Measurements from ENCODE around the gene PTGES2. TPM values are rescaled to one million over a fixed set of nuclear protein-coding genes. Genes with fewer than 3 reads are reported as not detected.

PTGES2 gene
- total and polyA plus RNA-seq, 2 of the 13 experiments (the other 11 are each of a cell fraction or from before 2014, with no cell fraction given), result 63.7 to 79.8 TPM

DNA sequence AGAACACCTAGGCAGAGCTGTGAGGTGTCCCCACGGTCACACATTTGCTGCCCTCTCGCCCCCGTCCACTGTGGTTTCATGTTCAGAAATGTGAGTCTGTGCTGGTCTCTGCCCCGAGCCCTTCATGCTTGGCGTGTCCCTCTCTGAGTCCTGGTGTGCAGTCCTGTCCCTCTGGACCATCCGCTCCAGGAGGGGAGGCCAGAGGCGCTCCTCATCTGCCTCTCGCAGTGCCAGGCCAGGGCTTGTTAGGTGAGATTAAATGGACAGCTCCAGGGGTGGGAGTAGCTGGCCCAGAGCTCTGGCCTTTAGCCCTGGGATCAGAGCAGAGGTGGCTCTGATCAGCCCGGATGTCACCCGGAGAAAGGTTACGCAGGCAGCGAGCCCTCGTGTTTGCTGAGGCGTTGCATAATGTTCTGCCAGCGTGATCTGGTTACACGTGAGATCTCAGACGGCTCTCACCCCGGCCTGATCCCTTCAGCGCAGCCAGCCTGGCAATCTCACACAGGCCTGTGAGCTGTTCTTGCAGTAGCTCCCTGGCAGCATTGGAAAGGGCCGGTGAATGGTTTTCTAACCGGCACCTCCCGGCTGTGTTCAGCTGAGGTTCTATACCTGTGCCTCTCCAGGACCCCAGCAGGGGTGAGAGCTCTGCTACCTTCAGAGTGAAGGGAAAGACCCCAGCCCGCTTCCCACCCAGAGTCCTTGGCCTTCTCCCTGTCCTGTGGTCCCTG, 24.5 kb downstream of the PTGES2 start (continued):
- TF ChIP-seq, protein P1, sequence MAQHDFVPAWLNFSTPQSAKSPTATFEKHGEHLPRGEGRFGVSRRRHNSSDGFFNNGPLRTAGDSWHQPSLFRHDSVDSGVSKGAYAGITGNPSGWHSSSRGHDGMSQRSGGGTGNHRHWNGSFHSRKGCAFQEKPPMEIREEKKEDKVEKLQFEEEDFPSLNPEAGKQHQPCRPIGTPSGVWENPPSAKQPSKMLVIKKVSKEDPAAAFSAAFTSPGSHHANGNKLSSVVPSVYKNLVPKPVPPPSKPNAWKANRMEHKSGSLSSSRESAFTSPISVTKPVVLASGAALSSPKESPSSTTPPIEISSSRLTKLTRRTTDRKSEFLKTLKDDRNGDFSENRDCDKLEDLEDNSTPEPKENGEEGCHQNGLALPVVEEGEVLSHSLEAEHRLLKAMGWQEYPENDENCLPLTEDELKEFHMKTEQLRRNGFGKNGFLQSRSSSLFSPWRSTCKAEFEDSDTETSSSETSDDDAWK (CRISPR knock-in tag; IDR thresholded peaks at IDR 0.05), result no peak
- peak; percentile 86 for TF ChIP-seq PHF5A (CRISPR knock-in tag; IDR thresholded peaks at IDR 0.05; ENCODE audit: low read depth, unreplicated experiment)
- TF ChIP-seq, protein P2, sequence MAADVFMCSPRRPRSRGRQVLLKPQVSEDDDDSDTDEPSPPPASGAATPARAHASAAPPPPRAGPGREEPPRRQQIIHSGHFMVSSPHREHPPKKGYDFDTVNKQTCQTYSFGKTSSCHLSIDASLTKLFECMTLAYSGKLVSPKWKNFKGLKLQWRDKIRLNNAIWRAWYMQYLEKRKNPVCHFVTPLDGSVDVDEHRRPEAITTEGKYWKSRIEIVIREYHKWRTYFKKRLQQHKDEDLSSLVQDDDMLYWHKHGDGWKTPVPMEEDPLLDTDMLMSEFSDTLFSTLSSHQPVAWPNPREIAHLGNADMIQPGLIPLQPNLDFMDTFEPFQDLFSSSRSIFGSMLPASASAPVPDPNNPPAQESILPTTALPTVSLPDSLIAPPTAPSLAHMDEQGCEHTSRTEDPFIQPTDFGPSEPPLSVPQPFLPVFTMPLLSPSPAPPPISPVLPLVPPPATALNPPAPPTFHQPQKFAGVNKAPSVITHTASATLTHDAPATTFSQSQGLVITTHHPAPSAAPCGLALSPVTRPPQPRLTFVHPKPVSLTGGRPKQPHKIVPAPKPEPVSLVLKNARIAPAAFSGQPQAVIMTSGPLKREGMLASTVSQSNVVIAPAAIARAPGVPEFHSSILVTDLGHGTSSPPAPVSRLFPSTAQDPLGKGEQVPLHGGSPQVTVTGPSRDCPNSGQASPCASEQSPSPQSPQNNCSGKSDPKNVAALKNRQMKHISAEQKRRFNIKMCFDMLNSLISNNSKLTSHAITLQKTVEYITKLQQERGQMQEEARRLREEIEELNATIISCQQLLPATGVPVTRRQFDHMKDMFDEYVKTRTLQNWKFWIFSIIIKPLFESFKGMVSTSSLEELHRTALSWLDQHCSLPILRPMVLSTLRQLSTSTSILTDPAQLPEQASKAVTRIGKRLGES (CRISPR knock-in tag; IDR thresholded peaks at IDR 0.05; ENCODE audit: borderline replicate concordance), result peak; percentile 66; the same call in 1 of the 2 replicates
- TF ChIP-seq AKAP8 (CRISPR knock-in tag; IDR thresholded peaks at IDR 0.05), result no peak
- TF ChIP-seq, protein P3, sequence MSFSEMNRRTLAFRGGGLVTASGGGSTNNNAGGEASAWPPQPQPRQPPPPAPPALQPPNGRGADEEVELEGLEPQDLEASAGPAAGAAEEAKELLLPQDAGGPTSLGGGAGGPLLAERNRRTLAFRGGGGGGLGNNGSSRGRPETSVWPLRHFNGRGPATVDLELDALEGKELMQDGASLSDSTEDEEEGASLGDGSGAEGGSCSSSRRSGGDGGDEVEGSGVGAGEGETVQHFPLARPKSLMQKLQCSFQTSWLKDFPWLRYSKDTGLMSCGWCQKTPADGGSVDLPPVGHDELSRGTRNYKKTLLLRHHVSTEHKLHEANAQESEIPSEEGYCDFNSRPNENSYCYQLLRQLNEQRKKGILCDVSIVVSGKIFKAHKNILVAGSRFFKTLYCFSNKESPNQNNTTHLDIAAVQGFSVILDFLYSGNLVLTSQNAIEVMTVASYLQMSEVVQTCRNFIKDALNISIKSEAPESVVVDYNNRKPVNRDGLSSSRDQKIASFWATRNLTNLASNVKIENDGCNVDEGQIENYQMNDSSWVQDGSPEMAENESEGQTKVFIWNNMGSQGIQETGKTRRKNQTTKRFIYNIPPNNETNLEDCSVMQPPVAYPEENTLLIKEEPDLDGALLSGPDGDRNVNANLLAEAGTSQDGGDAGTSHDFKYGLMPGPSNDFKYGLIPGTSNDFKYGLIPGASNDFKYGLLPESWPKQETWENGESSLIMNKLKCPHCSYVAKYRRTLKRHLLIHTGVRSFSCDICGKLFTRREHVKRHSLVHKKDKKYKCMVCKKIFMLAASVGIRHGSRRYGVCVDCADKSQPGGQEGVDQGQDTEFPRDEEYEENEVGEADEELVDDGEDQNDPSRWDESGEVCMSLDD (CRISPR knock-in tag; IDR thresholded peaks at IDR 0.05; ENCODE audit: borderline replicate concordance), result no peak
- peak; percentile 93 for TF ChIP-seq ZBTB7B (CRISPR knock-in tag; IDR thresholded peaks at IDR 0.05)
- no peak for TF ChIP-seq AGO1 (IDR thresholded peaks at IDR 0.05; ENCODE audit: low read depth, low read length, poor library complexity, severe bottlenecking)
- TF ChIP-seq ZC3H4 (CRISPR knock-in tag; IDR thresholded peaks at IDR 0.05; ENCODE audit: borderline replicate concordance), result no peak
- TF ChIP-seq, protein P4, sequence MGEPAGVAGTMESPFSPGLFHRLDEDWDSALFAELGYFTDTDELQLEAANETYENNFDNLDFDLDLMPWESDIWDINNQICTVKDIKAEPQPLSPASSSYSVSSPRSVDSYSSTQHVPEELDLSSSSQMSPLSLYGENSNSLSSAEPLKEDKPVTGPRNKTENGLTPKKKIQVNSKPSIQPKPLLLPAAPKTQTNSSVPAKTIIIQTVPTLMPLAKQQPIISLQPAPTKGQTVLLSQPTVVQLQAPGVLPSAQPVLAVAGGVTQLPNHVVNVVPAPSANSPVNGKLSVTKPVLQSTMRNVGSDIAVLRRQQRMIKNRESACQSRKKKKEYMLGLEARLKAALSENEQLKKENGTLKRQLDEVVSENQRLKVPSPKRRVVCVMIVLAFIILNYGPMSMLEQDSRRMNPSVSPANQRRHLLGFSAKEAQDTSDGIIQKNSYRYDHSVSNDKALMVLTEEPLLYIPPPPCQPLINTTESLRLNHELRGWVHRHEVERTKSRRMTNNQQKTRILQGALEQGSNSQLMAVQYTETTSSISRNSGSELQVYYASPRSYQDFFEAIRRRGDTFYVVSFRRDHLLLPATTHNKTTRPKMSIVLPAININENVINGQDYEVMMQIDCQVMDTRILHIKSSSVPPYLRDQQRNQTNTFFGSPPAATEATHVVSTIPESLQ (CRISPR knock-in tag; conservative IDR thresholded peaks at IDR 0.05), result 0 out of 2 replicates have a peak, but pooled peaks have one; percentile 48
- TF ChIP-seq, protein P5, sequence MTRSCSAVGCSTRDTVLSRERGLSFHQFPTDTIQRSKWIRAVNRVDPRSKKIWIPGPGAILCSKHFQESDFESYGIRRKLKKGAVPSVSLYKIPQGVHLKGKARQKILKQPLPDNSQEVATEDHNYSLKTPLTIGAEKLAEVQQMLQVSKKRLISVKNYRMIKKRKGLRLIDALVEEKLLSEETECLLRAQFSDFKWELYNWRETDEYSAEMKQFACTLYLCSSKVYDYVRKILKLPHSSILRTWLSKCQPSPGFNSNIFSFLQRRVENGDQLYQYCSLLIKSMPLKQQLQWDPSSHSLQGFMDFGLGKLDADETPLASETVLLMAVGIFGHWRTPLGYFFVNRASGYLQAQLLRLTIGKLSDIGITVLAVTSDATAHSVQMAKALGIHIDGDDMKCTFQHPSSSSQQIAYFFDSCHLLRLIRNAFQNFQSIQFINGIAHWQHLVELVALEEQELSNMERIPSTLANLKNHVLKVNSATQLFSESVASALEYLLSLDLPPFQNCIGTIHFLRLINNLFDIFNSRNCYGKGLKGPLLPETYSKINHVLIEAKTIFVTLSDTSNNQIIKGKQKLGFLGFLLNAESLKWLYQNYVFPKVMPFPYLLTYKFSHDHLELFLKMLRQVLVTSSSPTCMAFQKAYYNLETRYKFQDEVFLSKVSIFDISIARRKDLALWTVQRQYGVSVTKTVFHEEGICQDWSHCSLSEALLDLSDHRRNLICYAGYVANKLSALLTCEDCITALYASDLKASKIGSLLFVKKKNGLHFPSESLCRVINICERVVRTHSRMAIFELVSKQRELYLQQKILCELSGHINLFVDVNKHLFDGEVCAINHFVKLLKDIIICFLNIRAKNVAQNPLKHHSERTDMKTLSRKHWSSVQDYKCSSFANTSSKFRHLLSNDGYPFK (CRISPR knock-in tag; IDR thresholded peaks at IDR 0.05; ENCODE audit: borderline replicate concordance), result 0 out of 2 replicates have a peak, but pooled peaks have one; percentile 52
- no peak for TF ChIP-seq ZNF251 (CRISPR knock-in tag; IDR thresholded peaks at IDR 0.05)
- TF ChIP-seq JUN (CRISPR knock-in tag; IDR thresholded peaks at IDR 0.05), result peak; percentile 84
- peak; percentile 98 for TF ChIP-seq ZNF563 (CRISPR knock-in tag; IDR thresholded peaks at IDR 0.05)
- TF ChIP-seq, protein P6, sequence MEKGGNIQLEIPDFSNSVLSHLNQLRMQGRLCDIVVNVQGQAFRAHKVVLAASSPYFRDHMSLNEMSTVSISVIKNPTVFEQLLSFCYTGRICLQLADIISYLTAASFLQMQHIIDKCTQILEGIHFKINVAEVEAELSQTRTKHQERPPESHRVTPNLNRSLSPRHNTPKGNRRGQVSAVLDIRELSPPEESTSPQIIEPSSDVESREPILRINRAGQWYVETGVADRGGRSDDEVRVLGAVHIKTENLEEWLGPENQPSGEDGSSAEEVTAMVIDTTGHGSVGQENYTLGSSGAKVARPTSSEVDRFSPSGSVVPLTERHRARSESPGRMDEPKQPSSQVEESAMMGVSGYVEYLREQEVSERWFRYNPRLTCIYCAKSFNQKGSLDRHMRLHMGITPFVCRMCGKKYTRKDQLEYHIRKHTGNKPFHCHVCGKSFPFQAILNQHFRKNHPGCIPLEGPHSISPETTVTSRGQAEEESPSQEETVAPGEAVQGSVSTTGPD (CRISPR knock-in tag; IDR thresholded peaks at IDR 0.05), result peak; percentile 99
